Measurements from ENCODE around the gene EQTN. TPM values are rescaled to one million over a fixed set of nuclear protein-coding genes. Genes with fewer than 3 reads are reported as not detected.

Gene EQTN
- total and polyA plus RNA-seq, 4 experiments from 2014 or later: not detected

- no peaks in the 10 kb centered on the region for H3K27me3 ChIP-seq (ENCODE audit: insufficient read depth, low read length)
- H3K27ac ChIP-seq (ENCODE audit: low read depth, low read length): no peak overlapping the region
- Mint-ChIP-seq H3K4me1 (no peaks in the 10 kb centered on the region), H3K27ac (no peak overlapping the region), H3K9me3 (no peaks in the 10 kb centered on the region), H3K36me3 (no peaks in the 10 kb centered on the region), H3K27me3 (peaks cover 2 to 6% of the 10 kb centered on the region in 2 donors), H3K4me3 (no peak overlapping the region)
- H3K4me1 ChIP-seq (ENCODE audit: insufficient read depth, low read length): no peaks in the 10 kb centered on the region
- H3K4me3 ChIP-seq (ENCODE audit: low read length in 2 of 2): no peak overlapping the region
- intact Hi-C loops (cut with micrococcal nuclease): no loop called here
- POLR2A ChIA-PET (ENCODE audit: partially characterized antibody): no interaction called here
- no peak for DNase-seq
- no peaks in the 10 kb centered on the region for H3K36me3 ChIP-seq (ENCODE audit: insufficient read depth, low read length)
- CTCF ChIA-PET (ENCODE audit: partially characterized antibody): interaction anchor here (1.6 kb wide), 1 partner anchor 15 kb away, joined by 3 read pairs; no protein-coding TSS in a partner anchor
- no peaks in the 10 kb centered on the region for H3K9me3 ChIP-seq (ENCODE audit: control insufficient read depth in 1 of 2, low read length in 2 of 2)
Observed at GRCh38 chr9:27293996-27294395, 3.0 kb downstream of the EQTN start.

GRCh38 chr9:27292659-27293405 is 4.1 kb downstream of the EQTN start:
- H3K36me3 Mint-ChIP-seq: no peaks in the 10 kb centered on the region
- H3K4me3 Mint-ChIP-seq: no peak overlapping the region
- Histone ChIP-seq H3K4me3 (ENCODE audit: low read length in 2 of 2) (no peak overlapping the region), H3K27ac (ENCODE audit: low read depth, low read length) (no peak overlapping the region), H3K36me3 (ENCODE audit: insufficient read depth, low read length) (no peaks in the 10 kb centered on the region), H3K4me1 (ENCODE audit: insufficient read depth, low read length) (no peaks in the 10 kb centered on the region), H3K27me3 (ENCODE audit: insufficient read depth, low read length) (no peaks in the 10 kb centered on the region), H3K9me3 (ENCODE audit: control insufficient read depth in 1 of 2, low read length in 2 of 2) (no peaks in the 10 kb centered on the region)
- CTCF ChIA-PET (ENCODE audit: partially characterized antibody): no interaction called here
- POLR2A ChIA-PET (ENCODE audit: partially characterized antibody): no interaction called here
- H3K27ac Mint-ChIP-seq: no peak overlapping the region
- H3K27me3 Mint-ChIP-seq: peaks cover 6 to 7% of the 10 kb centered on the region in 2 donors
- H3K9me3 Mint-ChIP-seq: no peaks in the 10 kb centered on the region
- no peak for DNase-seq
- H3K4me1 Mint-ChIP-seq: no peaks in the 10 kb centered on the region
- intact Hi-C loops (cut with micrococcal nuclease): no loop called here

DNA sequence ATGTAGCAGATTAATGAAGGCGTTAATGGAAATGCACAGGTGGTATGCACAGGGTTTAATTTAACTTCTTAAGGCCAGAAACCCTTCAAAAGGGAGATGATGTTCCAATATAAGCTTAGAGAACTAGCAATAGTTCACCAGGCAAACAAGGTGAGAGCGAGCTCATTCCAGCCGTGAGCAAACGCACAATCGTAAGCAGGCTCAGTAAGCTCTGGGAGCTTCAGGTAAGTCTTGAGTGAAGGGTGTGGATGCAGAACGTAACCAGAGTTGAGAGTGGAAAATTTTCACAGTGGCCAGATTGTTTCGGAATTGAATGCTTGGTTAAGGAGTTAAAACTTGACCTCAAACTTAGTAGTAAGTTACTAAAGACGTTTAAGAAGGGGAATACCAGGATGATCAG is 5.7 kb downstream of the EQTN start:
- no peaks in the 10 kb centered on the region for H3K9me3 ChIP-seq (ENCODE audit: control insufficient read depth in 1 of 2, low read length in 2 of 2)
- Mint-ChIP-seq H3K9me3 (no peaks in the 10 kb centered on the region), H3K36me3 (no peaks in the 10 kb centered on the region), H3K4me1 (no peaks in the 10 kb centered on the region), H3K27ac (no peak overlapping the region), H3K4me3 (no peak overlapping the region), H3K27me3 (peaks cover 5 to 8% of the 10 kb centered on the region in 2 donors)
- no peaks in the 10 kb centered on the region for H3K36me3 ChIP-seq (ENCODE audit: insufficient read depth, low read length)
- no peaks in the 10 kb centered on the region for H3K4me1 ChIP-seq (ENCODE audit: insufficient read depth, low read length)
- no peak overlapping the region for H3K4me3 ChIP-seq (ENCODE audit: low read length in 2 of 2)
- ChIA-PET POLR2A (ENCODE audit: partially characterized antibody) (no interaction called here), CTCF (ENCODE audit: partially characterized antibody) (no interaction called here)
- DNase-seq: no peak
- intact Hi-C loops (cut with micrococcal nuclease): no loop called here
- no peaks in the 10 kb centered on the region for H3K27me3 ChIP-seq (ENCODE audit: insufficient read depth, low read length)
- no peak overlapping the region for H3K27ac ChIP-seq (ENCODE audit: low read depth, low read length)

DNA sequence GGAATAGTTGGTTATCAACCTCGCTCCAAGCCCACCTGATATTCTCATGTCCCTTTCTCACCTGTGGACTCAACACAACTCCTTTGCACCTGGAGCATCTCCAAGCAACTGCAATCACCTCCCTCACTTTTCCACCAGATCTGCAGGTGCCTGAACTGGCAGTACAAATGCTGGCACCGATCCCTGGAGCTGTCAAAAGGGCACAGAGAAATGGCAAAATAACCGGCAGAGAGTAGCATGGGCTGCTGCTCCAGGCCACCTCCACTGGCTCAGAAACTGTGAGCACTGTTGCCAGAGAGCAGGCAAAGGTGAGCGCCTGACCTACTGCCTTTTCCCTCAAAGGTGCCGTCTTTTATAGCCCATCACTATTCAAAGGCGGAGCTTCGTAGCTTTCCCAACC is 14.7 kb downstream of the EQTN start:
- H3K27me3 ChIP-seq (ENCODE audit: insufficient read depth, low read length): no peaks in the 10 kb centered on the region
- ChIA-PET CTCF (ENCODE audit: partially characterized antibody) (interaction anchor here (0.6 kb wide), 1 partner anchor 247 kb away, joined by 3 read pairs; the partner anchor contains the start of gene MOB3B), POLR2A (ENCODE audit: partially characterized antibody) (no interaction called here)
- intact Hi-C loops (cut with micrococcal nuclease): no loop called here
- peaks cover 6 to 11% of the 10 kb centered on the region in 2 donors for H3K27me3 Mint-ChIP-seq
- no peak overlapping the region for H3K27ac Mint-ChIP-seq
- no peak overlapping the region for H3K4me3 ChIP-seq (ENCODE audit: low read length in 2 of 2)
- no peaks in the 10 kb centered on the region for H3K9me3 ChIP-seq (ENCODE audit: control insufficient read depth in 1 of 2, low read length in 2 of 2)
- no peaks in the 10 kb centered on the region for H3K4me1 Mint-ChIP-seq
- H3K27ac ChIP-seq (ENCODE audit: low read depth, low read length): no peak overlapping the region
- H3K36me3 Mint-ChIP-seq: no peaks in the 10 kb centered on the region
- H3K36me3 ChIP-seq (ENCODE audit: insufficient read depth, low read length): no peaks in the 10 kb centered on the region
- no peak overlapping the region for H3K4me3 Mint-ChIP-seq
- H3K4me1 ChIP-seq (ENCODE audit: insufficient read depth, low read length): no peaks in the 10 kb centered on the region
- no peaks in the 10 kb centered on the region for H3K9me3 Mint-ChIP-seq
- DNase-seq: no peak

GRCh38 chr9:27280860-27281259 is 16.1 kb downstream of the EQTN start:
- no peak overlapping the region for H3K4me3 ChIP-seq (ENCODE audit: low read length in 2 of 2)
- intact Hi-C loops (cut with micrococcal nuclease): no loop called here
- no peaks in the 10 kb centered on the region for H3K9me3 ChIP-seq (ENCODE audit: control insufficient read depth in 1 of 2, low read length in 2 of 2)
- H3K27ac ChIP-seq (ENCODE audit: low read depth, low read length): no peak overlapping the region
- no peaks in the 10 kb centered on the region for H3K36me3 ChIP-seq (ENCODE audit: insufficient read depth, low read length)
- ChIA-PET CTCF (ENCODE audit: partially characterized antibody) (interaction anchor here (1.5 kb wide), 1 partner anchor 10 kb away, joined by 3 read pairs; no protein-coding TSS in a partner anchor), POLR2A (ENCODE audit: partially characterized antibody) (no interaction called here)
- no peaks in the 10 kb centered on the region for H3K27me3 ChIP-seq (ENCODE audit: insufficient read depth, low read length)
- Mint-ChIP-seq H3K27me3 (peaks cover 5 to 7% of the 10 kb centered on the region in 2 donors), H3K4me1 (peaks cover 0 to 5% (median 3%) of the 10 kb centered on the region in 4 donors), H3K9me3 (no peaks in the 10 kb centered on the region), H3K4me3 (no peak overlapping the region), H3K27ac (no peak overlapping the region), H3K36me3 (no peaks in the 10 kb centered on the region)
- H3K4me1 ChIP-seq (ENCODE audit: insufficient read depth, low read length): peaks cover 4% of the 10 kb centered on the region
- DNase-seq: no peak

GRCh38 chr9:27280249-27280648 is 16.7 kb downstream of the EQTN start:
- no peaks in the 10 kb centered on the region for H3K36me3 Mint-ChIP-seq
- H3K9me3 Mint-ChIP-seq: no peaks in the 10 kb centered on the region
- no peak for DNase-seq
- Histone ChIP-seq H3K4me3 (ENCODE audit: low read length in 2 of 2) (no peak overlapping the region), H3K9me3 (ENCODE audit: control insufficient read depth in 1 of 2, low read length in 2 of 2) (no peaks in the 10 kb centered on the region), H3K27ac (ENCODE audit: low read depth, low read length) (no peak overlapping the region), H3K27me3 (ENCODE audit: insufficient read depth, low read length) (no peaks in the 10 kb centered on the region), H3K4me1 (ENCODE audit: insufficient read depth, low read length) (peaks cover 4% of the 10 kb centered on the region), H3K36me3 (ENCODE audit: insufficient read depth, low read length) (no peaks in the 10 kb centered on the region)
- CTCF ChIA-PET (ENCODE audit: partially characterized antibody): interaction anchor here (1.0 to 2.3 kb wide), 4 partner anchors 8 to 534 kb away, joined by 3 to 8 read pairs (median 4); no protein-coding TSS in a partner anchor
- peaks cover 4 to 6% of the 10 kb centered on the region in 2 donors for H3K27me3 Mint-ChIP-seq
- peaks cover 0 to 5% (median 3%) of the 10 kb centered on the region in 4 donors for H3K4me1 Mint-ChIP-seq
- H3K27ac Mint-ChIP-seq: no peak overlapping the region
- intact Hi-C loops (cut with micrococcal nuclease): no loop called here
- POLR2A ChIA-PET (ENCODE audit: partially characterized antibody): no interaction called here
- H3K4me3 Mint-ChIP-seq: no peak overlapping the region

DNA sequence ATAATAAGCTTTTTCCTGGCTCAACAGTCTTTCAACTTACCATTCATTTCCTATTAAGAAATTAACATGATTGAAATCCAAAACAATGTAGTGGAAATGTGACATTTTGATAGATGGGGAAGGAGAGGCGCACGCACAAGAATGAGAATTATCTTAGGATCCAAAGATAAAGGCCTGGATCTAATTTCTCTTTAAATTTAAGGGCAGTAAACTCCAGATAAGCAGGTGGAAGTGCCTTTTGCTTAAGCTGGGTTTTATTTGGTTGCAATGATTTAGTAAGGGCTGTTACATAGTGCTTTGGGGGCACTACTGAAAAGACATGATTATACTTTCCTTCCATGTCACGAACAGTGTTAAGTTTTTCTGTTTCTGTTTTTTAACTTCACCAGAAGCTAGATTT is 17.3 kb downstream of the EQTN start:
- DNase-seq: no peak
- H3K27ac Mint-ChIP-seq: no peak overlapping the region
- peaks cover 0 to 5% (median 3%) of the 10 kb centered on the region in 4 donors for H3K4me1 Mint-ChIP-seq
- intact Hi-C loops (cut with micrococcal nuclease): no loop called here
- Histone ChIP-seq H3K9me3 (ENCODE audit: control insufficient read depth in 1 of 2, low read length in 2 of 2) (no peaks in the 10 kb centered on the region), H3K27ac (ENCODE audit: low read depth, low read length) (no peak overlapping the region), H3K4me1 (ENCODE audit: insufficient read depth, low read length) (peaks cover 4% of the 10 kb centered on the region), H3K27me3 (ENCODE audit: insufficient read depth, low read length) (no peaks in the 10 kb centered on the region), H3K4me3 (ENCODE audit: low read length in 2 of 2) (no peak overlapping the region), H3K36me3 (ENCODE audit: insufficient read depth, low read length) (no peaks in the 10 kb centered on the region)
- POLR2A ChIA-PET (ENCODE audit: partially characterized antibody): no interaction called here
- CTCF ChIA-PET (ENCODE audit: partially characterized antibody): interaction anchor here (0.9 to 2.3 kb wide), 5 partner anchors 8 to 533 kb away, joined by 3 to 8 read pairs (median 3); no protein-coding TSS in a partner anchor
- no peaks in the 10 kb centered on the region for H3K9me3 Mint-ChIP-seq
- no peaks in the 10 kb centered on the region for H3K36me3 Mint-ChIP-seq
- no peak overlapping the region for H3K4me3 Mint-ChIP-seq
- H3K27me3 Mint-ChIP-seq: peaks cover 4% of the 10 kb centered on the region in 2 donors
